ENCODE results near the gene ACO2.

DNA sequence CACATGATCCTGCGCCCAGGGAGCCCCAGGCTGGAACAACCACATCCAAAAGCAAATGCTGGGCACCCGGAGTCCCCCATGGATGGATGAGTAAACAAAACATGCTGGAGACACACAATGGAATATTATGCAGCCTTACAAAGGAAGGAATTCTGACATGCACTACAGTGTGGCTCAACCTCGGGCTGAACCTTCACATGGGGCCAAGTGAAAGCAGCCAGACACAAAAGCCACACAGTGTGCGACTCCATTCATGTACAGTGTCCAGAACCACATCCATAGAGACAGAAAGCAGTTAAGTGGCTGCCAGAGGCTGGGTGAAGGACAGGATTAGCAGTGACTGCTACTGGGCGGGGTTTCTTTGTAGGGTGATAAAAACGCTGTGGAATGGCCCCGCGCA, 65.3 kb downstream of the ACO2 start:
- TF ChIP-seq, protein P1, sequence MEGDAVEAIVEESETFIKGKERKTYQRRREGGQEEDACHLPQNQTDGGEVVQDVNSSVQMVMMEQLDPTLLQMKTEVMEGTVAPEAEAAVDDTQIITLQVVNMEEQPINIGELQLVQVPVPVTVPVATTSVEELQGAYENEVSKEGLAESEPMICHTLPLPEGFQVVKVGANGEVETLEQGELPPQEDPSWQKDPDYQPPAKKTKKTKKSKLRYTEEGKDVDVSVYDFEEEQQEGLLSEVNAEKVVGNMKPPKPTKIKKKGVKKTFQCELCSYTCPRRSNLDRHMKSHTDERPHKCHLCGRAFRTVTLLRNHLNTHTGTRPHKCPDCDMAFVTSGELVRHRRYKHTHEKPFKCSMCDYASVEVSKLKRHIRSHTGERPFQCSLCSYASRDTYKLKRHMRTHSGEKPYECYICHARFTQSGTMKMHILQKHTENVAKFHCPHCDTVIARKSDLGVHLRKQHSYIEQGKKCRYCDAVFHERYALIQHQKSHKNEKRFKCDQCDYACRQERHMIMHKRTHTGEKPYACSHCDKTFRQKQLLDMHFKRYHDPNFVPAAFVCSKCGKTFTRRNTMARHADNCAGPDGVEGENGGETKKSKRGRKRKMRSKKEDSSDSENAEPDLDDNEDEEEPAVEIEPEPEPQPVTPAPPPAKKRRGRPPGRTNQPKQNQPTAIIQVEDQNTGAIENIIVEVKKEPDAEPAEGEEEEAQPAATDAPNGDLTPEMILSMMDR (conservative IDR thresholded peaks at IDR 0.05) = no peak
- TF ChIP-seq ZFX (IDR thresholded peaks at IDR 0.05) = no peak

All from C4-2B (cell line).